ENCODE data around the gene TRIM14. TPM values are rescaled to one million over a fixed set of nuclear protein-coding genes. Genes with fewer than 3 reads are reported as not detected.
A peak's percentile ranks its signal among the peaks of the same experiment; 100 is the strongest.

Gene TRIM14
- total RNA-seq, 1 donor from 2014 or later = 9.9 TPM

GRCh38 chr9:98040212-98040611 is 78.8 kb downstream of the TRIM14 start:
- Mint-ChIP-seq H3K9me3 (no peaks in the 10 kb centered on the region), H3K36me3 (no peaks in the 10 kb centered on the region), H3K27ac (no peak overlapping the region), H3K4me3 (no peak overlapping the region), H3K27me3 (peaks cover 5% of the 10 kb centered on the region), H3K4me1 (ENCODE audit: unreplicated experiment) (no peaks in the 10 kb centered on the region)
- no peak for DNase-seq (ENCODE audit: extremely low spot score, unreplicated experiment)
- TF ChIP-seq CTCF (conservative IDR thresholded peaks at IDR 0.05) = no peak

GRCh38 chr9:98039607-98040017 is 79.4 kb downstream of the TRIM14 start:
- no peaks in the 10 kb centered on the region for H3K9me3 Mint-ChIP-seq
- no peaks in the 10 kb centered on the region for H3K36me3 Mint-ChIP-seq
- no peaks in the 10 kb centered on the region for H3K4me1 Mint-ChIP-seq (ENCODE audit: unreplicated experiment)
- H3K27me3 Mint-ChIP-seq = peaks cover 8% of the 10 kb centered on the region
- TF ChIP-seq CTCF (conservative IDR thresholded peaks at IDR 0.05) = no peak
- H3K27ac Mint-ChIP-seq = no peak overlapping the region
- H3K4me3 Mint-ChIP-seq = no peak overlapping the region
- no peak for DNase-seq (ENCODE audit: extremely low spot score, unreplicated experiment)

- Mint-ChIP-seq H3K4me1 (ENCODE audit: unreplicated experiment) (no peaks in the 10 kb centered on the region), H3K36me3 (no peaks in the 10 kb centered on the region), H3K9me3 (no peaks in the 10 kb centered on the region), H3K27me3 (peaks cover 8% of the 10 kb centered on the region), H3K27ac (no peak overlapping the region), H3K4me3 (no peak overlapping the region)
- no peak for DNase-seq (ENCODE audit: extremely low spot score, unreplicated experiment)
- no peak for TF ChIP-seq CTCF (conservative IDR thresholded peaks at IDR 0.05)
Measured at GRCh38 chr9:98038958-98039357, 80.1 kb downstream of the TRIM14 start.

GRCh38 chr9:98037357-98037756 is 81.7 kb downstream of the TRIM14 start:
- H3K27ac Mint-ChIP-seq = no peak overlapping the region

GRCh38 chr9:98034593-98035546 is 84.2 kb downstream of the TRIM14 start:
- no peaks in the 10 kb centered on the region for H3K36me3 Mint-ChIP-seq
- H3K27me3 Mint-ChIP-seq = peaks cover 7% of the 10 kb centered on the region
- TF ChIP-seq CTCF (conservative IDR thresholded peaks at IDR 0.05) = peak; percentile 89
- H3K4me3 Mint-ChIP-seq = no peak overlapping the region
- no peaks in the 10 kb centered on the region for H3K4me1 Mint-ChIP-seq (ENCODE audit: unreplicated experiment)
- DNase-seq (ENCODE audit: extremely low spot score, unreplicated experiment) = peak; percentile 84
- no peaks in the 10 kb centered on the region for H3K9me3 Mint-ChIP-seq
- H3K27ac Mint-ChIP-seq = no peak overlapping the region

More at GRCh38 chr9:98037357-98037756, 81.7 kb downstream of the TRIM14 start:
- Mint-ChIP-seq H3K36me3 (no peaks in the 10 kb centered on the region), H3K4me1 (ENCODE audit: unreplicated experiment) (no peaks in the 10 kb centered on the region), H3K9me3 (no peaks in the 10 kb centered on the region), H3K4me3 (no peak overlapping the region), H3K27me3 (peaks cover 8% of the 10 kb centered on the region)
- DNase-seq (ENCODE audit: extremely low spot score, unreplicated experiment) = no peak
- no peak for TF ChIP-seq CTCF (conservative IDR thresholded peaks at IDR 0.05)

Measured in type B pancreatic cell (in vitro differentiated cells).